ENCODE measurements around the gene SPTLC2. TPM values are rescaled to one million over a fixed set of nuclear protein-coding genes. Genes with fewer than 3 reads are reported as not detected.
"Not testable (repeated sequence)": the region's sequence is repeated elsewhere in the genome, so short reads cannot be mapped to it uniquely, and the experiment has no call there.

The SPTLC2 gene
- total RNA-seq, 1 donor from 2014 or later, result 23.1 TPM

GRCh38 chr14:77541905-77542304, 74.5 kb downstream of the SPTLC2 start:
- H3K27ac ChIP-seq, result peak overlapping the region; percentile 60
- no peaks in the 10 kb centered on the region for H3K27me3 ChIP-seq
- intact Hi-C loops (cut with DNase I), result no loop called here
- peaks cover 0 to 6% of the 10 kb centered on the region in 2 donors for H3K36me3 ChIP-seq
- peaks cover 24% of the 10 kb centered on the region for H3K4me1 ChIP-seq
- DNase-seq (ENCODE audit: extremely low spot score in 2 of 2), result no peak
- no peak overlapping the region for H3K4me3 ChIP-seq
- H3K9me3 ChIP-seq, result no peaks in the 10 kb centered on the region
- TF ChIP-seq POLR2AphosphoS5 (IDR thresholded peaks at IDR 0.05; ENCODE audit: insufficient read depth in 1 of 2, low read depth in 1 of 2), result no peak
- TF ChIP-seq POLR2A (IDR thresholded peaks at IDR 0.05), result no peak
- no peak for TF ChIP-seq CTCF (IDR thresholded peaks at IDR 0.05)

GRCh38 chr14:77536951-77537350, 79.5 kb downstream of the SPTLC2 start:
- H3K4me3 ChIP-seq; H3K27ac ChIP-seq; H3K4me1 ChIP-seq; H3K27me3 ChIP-seq; H3K36me3 ChIP-seq; intact Hi-C loops (cut with DNase I); DNase-seq (ENCODE audit: extremely low spot score in 2 of 2); H3K9me3 ChIP-seq: not testable (repeated sequence)

- no peak for DNase-seq (ENCODE audit: extremely low spot score in 2 of 2)
- no peak for TF ChIP-seq CTCF (IDR thresholded peaks at IDR 0.05)
- TF ChIP-seq POLR2AphosphoS5 (IDR thresholded peaks at IDR 0.05; ENCODE audit: insufficient read depth in 1 of 2, low read depth in 1 of 2), result no peak
- TF ChIP-seq POLR2A (IDR thresholded peaks at IDR 0.05), result no peak
- no peak overlapping the region for H3K4me3 ChIP-seq
Measured at GRCh38 chr14:77531071-77531470, 85.4 kb downstream of the SPTLC2 start.

GRCh38 chr14:77529963-77530362, 86.5 kb downstream of the SPTLC2 start:
- H3K4me1 ChIP-seq, result no peaks in the 10 kb centered on the region
- H3K36me3 ChIP-seq, result no peaks in the 10 kb centered on the region
- no peaks in the 10 kb centered on the region for H3K27me3 ChIP-seq
- intact Hi-C loops (cut with DNase I), result no loop called here
- H3K27ac ChIP-seq, result no peak overlapping the region
- H3K4me3 ChIP-seq, result no peak overlapping the region
- no peaks in the 10 kb centered on the region for H3K9me3 ChIP-seq
- no peak for DNase-seq (ENCODE audit: extremely low spot score in 2 of 2)
- TF ChIP-seq POLR2AphosphoS5 (IDR thresholded peaks at IDR 0.05; ENCODE audit: insufficient read depth in 1 of 2, low read depth in 1 of 2), result no peak
- no peak for TF ChIP-seq CTCF (IDR thresholded peaks at IDR 0.05)
- no peak for TF ChIP-seq POLR2A (IDR thresholded peaks at IDR 0.05)

More at GRCh38 chr14:77531071-77531470, 85.4 kb downstream of the SPTLC2 start:
- Histone ChIP-seq H3K36me3 (no peaks in the 10 kb centered on the region), H3K27me3 (no peaks in the 10 kb centered on the region), H3K4me1 (no peaks in the 10 kb centered on the region), H3K9me3 (no peaks in the 10 kb centered on the region), H3K27ac (no peak overlapping the region)
- intact Hi-C loops (cut with DNase I), result no loop called here

GRCh38 chr14:77529213-77529612, 87.2 kb downstream of the SPTLC2 start:
- Histone ChIP-seq H3K27ac (no peak overlapping the region), H3K36me3 (no peaks in the 10 kb centered on the region), H3K27me3 (no peaks in the 10 kb centered on the region), H3K4me3 (no peak overlapping the region), H3K9me3 (no peaks in the 10 kb centered on the region), H3K4me1 (no peaks in the 10 kb centered on the region)
- TF ChIP-seq POLR2AphosphoS5 (IDR thresholded peaks at IDR 0.05; ENCODE audit: insufficient read depth in 1 of 2, low read depth in 1 of 2), result no peak
- TF ChIP-seq CTCF (IDR thresholded peaks at IDR 0.05), result no peak
- no peak for TF ChIP-seq POLR2A (IDR thresholded peaks at IDR 0.05)
- DNase-seq (ENCODE audit: extremely low spot score in 2 of 2), result no peak
- intact Hi-C loops (cut with DNase I), result no loop called here

- H3K36me3 ChIP-seq; DNase-seq (ENCODE audit: extremely low spot score in 2 of 2); H3K27ac ChIP-seq; H3K4me3 ChIP-seq; H3K27me3 ChIP-seq; H3K4me1 ChIP-seq; H3K9me3 ChIP-seq; intact Hi-C loops (cut with DNase I): not testable (repeated sequence)
Measured at GRCh38 chr14:77528701-77529100, 87.7 kb downstream of the SPTLC2 start.
